ENCODE data around the gene ALK.

ALK gene

GRCh38 chr2:29367986-29368658, 553.3 kb downstream of the ALK start:
- ChIA-PET CTCF (interaction anchor here (0.8 kb wide), 1 partner anchor 171 kb away, joined by 4 read pairs; no protein-coding TSS in a partner anchor), POLR2A (no interaction called here)
- no peak overlapping the region for H3K4me3 ChIP-seq (ENCODE audit: low read depth, low read length)
- H3K9me3 ChIP-seq (ENCODE audit: control insufficient read depth, insufficient read depth, low read depth, low read length), result no peaks in the 10 kb centered on the region
- TF ChIP-seq GLI2 (tag by site-specific recombination; IDR thresholded peaks at IDR 0.05; ENCODE audit: borderline replicate concordance, low read depth), result no peak
- TF ChIP-seq ZNF747 (tag by site-specific recombination; IDR thresholded peaks at IDR 0.05), result no peak
- TF ChIP-seq ZNF658 (tag by site-specific recombination; IDR thresholded peaks at IDR 0.05), result no peak
- TF ChIP-seq ZNF280C (tag by site-specific recombination; IDR thresholded peaks at IDR 0.05), result no peak
- no peak for TF ChIP-seq ZSCAN30 (tag by site-specific recombination; IDR thresholded peaks at IDR 0.05)
- no peak for TF ChIP-seq ZNF645 (tag by site-specific recombination; IDR thresholded peaks at IDR 0.05)
- TF ChIP-seq ZNF248 (tag by site-specific recombination; IDR thresholded peaks at IDR 0.05), result no peak
- no peak for TF ChIP-seq HOXA7 (CRISPR knock-in tag; IDR thresholded peaks at IDR 0.05; ENCODE audit: borderline replicate concordance)
- TF ChIP-seq PBX3 (CRISPR knock-in tag; IDR thresholded peaks at IDR 0.05), result no peak
- TF ChIP-seq ZBTB17 (tag by site-specific recombination; IDR thresholded peaks at IDR 0.05), result no peak
- TF ChIP-seq REPIN1 (tag by site-specific recombination; IDR thresholded peaks at IDR 0.05; ENCODE audit: low read depth), result no peak
- no peak for TF ChIP-seq ATF2 (tag by site-specific recombination; IDR thresholded peaks at IDR 0.05; ENCODE audit: low read depth)
- no peak for TF ChIP-seq ZNF133 (tag by site-specific recombination; IDR thresholded peaks at IDR 0.05)
- no peak for TF ChIP-seq ZNF473 (tag by site-specific recombination; IDR thresholded peaks at IDR 0.05)
- TF ChIP-seq HOXD13 (CRISPR knock-in tag; IDR thresholded peaks at IDR 0.05; ENCODE audit: borderline replicate concordance), result no peak
- TF ChIP-seq KLF1 (tag by site-specific recombination; IDR thresholded peaks at IDR 0.05), result no peak
- TF ChIP-seq ZBTB10 (tag by site-specific recombination; IDR thresholded peaks at IDR 0.05), result no peak
- no peak for TF ChIP-seq ZNF155 (tag by site-specific recombination; IDR thresholded peaks at IDR 0.05)
- no peak for TF ChIP-seq ZNF488 (tag by site-specific recombination; IDR thresholded peaks at IDR 0.05)
- no peak for TF ChIP-seq ZNF792 (tag by site-specific recombination; IDR thresholded peaks at IDR 0.05)
- no peaks in the 10 kb centered on the region for H3K36me3 ChIP-seq (ENCODE audit: control insufficient read depth in 2 of 2, insufficient read depth in 1 of 2, low read length in 2 of 2)
- H3K4me1 ChIP-seq (ENCODE audit: control insufficient read depth, insufficient read depth, low read length), result no peaks in the 10 kb centered on the region
- H3K27ac ChIP-seq (ENCODE audit: extremely low read depth, low read depth, low read length), result no peak overlapping the region

All from HEK293 (cell line).